GM12878 (cell line): Measurements from ENCODE around the gene CTRL. TPM values are rescaled to one million over a fixed set of nuclear protein-coding genes. Genes with fewer than 3 reads are reported as not detected.
A peak's percentile ranks its signal among the peaks of the same experiment; 100 is the strongest.

Experiments used
- ATAC-seq: fragments of 200-7000 bp; cut with Tn5 transposase; 3 replicates; pipeline ENCODE4 v1.9.1; 2020; ENCODE audit warnings: mild to moderate bottlenecking, moderate library complexity
- BruUV-seq: library from RNA; stranded (reverse); fragments of 400-500 nt; replicated peaks from 2 replicates; lab custom pipeline; 2021; lab: Mats Ljungman, UMichigan
- CTCF ChIA-PET: fragments of 300-600 bp; sonication (Branson Sonifier 250); formaldehyde crosslinking; extraction: SDS; loops from one replicate; lab custom pipeline; 2021; ENCODE audit warnings: inconsistent platforms; lab: Yijun Ruan, JAX
- POLR2A ChIA-PET: fragments of 350-600 bp; formaldehyde crosslinking; extraction: SDS; loops from one replicate; lab custom pipeline; 2021; ENCODE audit warnings: inconsistent platforms; lab: Charles Lee
- RAD21 ChIA-PET: fragments of 300-600 bp; sonication (Branson Sonifier 250); formaldehyde crosslinking; loops from one replicate; lab custom pipeline; 2023; ENCODE audit warnings: antibody characterized with exemption; ENCODE audit not compliant: unreplicated experiment; lab: Charles Lee
- SMC1A ChIA-PET: fragments of 300-600 bp; sonication (Branson Sonifier 250); formaldehyde crosslinking; loops from one replicate; lab custom pipeline; 2023; ENCODE audit not compliant: unreplicated experiment, uncharacterized antibody; lab: Charles Lee
- DNase-seq: peaks from one replicate; pipeline ENCODE4 v3.0.0-alpha.2; 2011; ENCODE audit warnings: low read depth, low spot score
- FAIRE-seq: peaks from 3 replicates; lab custom pipeline; 2011; peaks lifted over from hg19 to GRCh38; lab: Jason Lieb, UNC
- H2AFZ ChIP-seq: 2 replicates; pipeline ENCODE4 v1.6.0; 2011; ENCODE audit warnings: low read depth, low read length, control low read depth; ENCODE audit not compliant: control insufficient read depth
- H3K27ac ChIP-seq: 2 replicates; pipeline ENCODE4 v1.5.1; 2011; ENCODE audit warnings: control low read depth; ENCODE audit not compliant: control insufficient read depth, insufficient read depth
- H3K27me3 ChIP-seq, 2 experiments: replicated peaks in 1 of 2; 2 replicates each; pipeline versions ENCODE4 v1.6.0 to v1.6.1; 2011; ENCODE audit warnings: low read length in 1 of 2; ENCODE audit not compliant: control insufficient read depth in 2 of 2, insufficient read depth in 2 of 2
- H3K36me3 ChIP-seq, 2 experiments: 2 replicates each; pipeline ENCODE4 v1.5.1; 2011; ENCODE audit warnings: low read length in 1 of 2; ENCODE audit not compliant: control insufficient read depth in 2 of 2, insufficient read depth in 2 of 2
- H3K4me1 ChIP-seq: 2 replicates; pipeline ENCODE4 v1.6.1; 2011; ENCODE audit warnings: mild to moderate bottlenecking, low read length, moderate library complexity, mixed read lengths; ENCODE audit not compliant: control insufficient read depth, insufficient read depth
- H3K4me2 ChIP-seq: 2 replicates; pipeline ENCODE4 v1.6.0; 2011; ENCODE audit warnings: control low read depth; ENCODE audit not compliant: control insufficient read depth, insufficient read depth
- H3K4me3 ChIP-seq: fragments of 200-600 bp; sonication (generic); 2 replicates; pipeline ENCODE4 v1.5.1; 2016
- H3K79me2 ChIP-seq: 2 replicates; pipeline ENCODE4 v1.6.0; 2011; ENCODE audit warnings: low read length; ENCODE audit not compliant: control insufficient read depth, insufficient read depth
- H3K9ac ChIP-seq: 2 replicates; pipeline ENCODE4 v1.8.0; 2011; ENCODE audit warnings: low read length, control low read depth, mixed read lengths; ENCODE audit not compliant: control insufficient read depth, insufficient read depth
- H3K9me3 ChIP-seq: replicated peaks from 3 replicates; pipeline ENCODE4 v1.5.1; 2011; ENCODE audit warnings: mild to moderate bottlenecking, low read length; ENCODE audit not compliant: control insufficient read depth, insufficient read depth
- H4K20me1 ChIP-seq: 2 replicates; pipeline ENCODE4 v1.6.0; 2011; ENCODE audit not compliant: control insufficient read depth, insufficient read depth
- BCL11A ChIP-seq: IDR thresholded peaks from 2 replicates; pipeline ENCODE4 v1.6.1; 2011; ENCODE audit warnings: low read depth, low read length
- CBFB ChIP-seq: IDR thresholded peaks from 2 replicates; pipeline ENCODE4 v1.6.1; 2016; ENCODE audit warnings: antibody characterized with exemption, low read depth
- CREM ChIP-seq: IDR thresholded peaks from 2 replicates; pipeline ENCODE4 v1.6.1; 2014; ENCODE audit warnings: antibody characterized with exemption, low read depth
- EED ChIP-seq: sonication (generic); IDR thresholded peaks from 2 replicates; pipeline ENCODE4 v1.6.1; 2016; ENCODE audit warnings: antibody characterized with exemption, low read depth
- EGR1 ChIP-seq, 2 experiments: IDR thresholded peaks; 1 replicate in 1 of 2; 2 replicates in 1 of 2; pipeline ENCODE4 v1.6.1; 2011 to 2012; ENCODE audit warnings: low read depth in 2 of 2, low read length in 2 of 2, borderline replicate concordance in 1 of 2, mild to moderate bottlenecking in 1 of 2, moderate library complexity in 1 of 2
- FOXM1 ChIP-seq: IDR thresholded peaks from 2 replicates; pipeline ENCODE4 v1.6.1; 2012; ENCODE audit warnings: low read depth, mild to moderate bottlenecking, inconsistent platforms, low read length, moderate library complexity
- HDGF ChIP-seq: fragments of 450-650 bp; IDR thresholded peaks from 2 replicates; pipeline ENCODE4 v1.6.1; 2016; ENCODE audit warnings: antibody characterized with exemption
- IRF4 ChIP-seq: IDR thresholded peaks from 2 replicates; pipeline ENCODE4 v1.6.1; 2011; ENCODE audit warnings: low read depth, low read length
- NFIC ChIP-seq: IDR thresholded peaks from 2 replicates; pipeline ENCODE4 v1.6.1; 2012; ENCODE audit warnings: low read depth, mild to moderate bottlenecking, inconsistent platforms, low read length, moderate library complexity
- NFYB ChIP-seq: IDR thresholded peaks from 2 replicates; pipeline ENCODE4 v1.6.1; 2011; ENCODE audit warnings: low read depth, mild to moderate bottlenecking, low read length, improper control_type of control experiment, moderate library complexity; ENCODE audit not compliant: insufficient read depth
- NR2C2 ChIP-seq: IDR thresholded peaks from 2 replicates; pipeline ENCODE4 v1.6.1; 2011; ENCODE audit warnings: borderline replicate concordance, low read depth; ENCODE audit not compliant: control insufficient read depth, insufficient read length
- NR2F1 ChIP-seq: fragments of 450-650 bp; conservative IDR thresholded peaks from 2 replicates; pipeline ENCODE4 v1.6.1; 2017; ENCODE audit warnings: mild to moderate bottlenecking
- PAX5 ChIP-seq: IDR thresholded peaks from 2 replicates; pipeline ENCODE4 v1.6.1; 2011; ENCODE audit warnings: low read depth, low read length, borderline replicate concordance
- SREBF2 ChIP-seq: IDR thresholded peaks from 2 replicates; pipeline ENCODE4 v1.6.1; 2012; ENCODE audit warnings: mild to moderate bottlenecking, low read length
- TCF12 ChIP-seq: IDR thresholded peaks from 2 replicates; pipeline ENCODE4 v1.6.1; 2011; ENCODE audit warnings: low read depth, mild to moderate bottlenecking, low read length
- WRNIP1 ChIP-seq: IDR thresholded peaks from 2 replicates; pipeline ENCODE4 v1.6.1; 2011; ENCODE audit warnings: low read depth, low read length, improper control_type of control experiment, borderline replicate concordance
- ZNF384 ChIP-seq: IDR thresholded peaks from 2 replicates; pipeline ENCODE4 v1.6.1; 2012; ENCODE audit warnings: low read depth, mild to moderate bottlenecking, low read length, improper control_type of control experiment, borderline replicate concordance
- ZZZ3 ChIP-seq: IDR thresholded peaks from 2 replicates; pipeline ENCODE4 v1.6.1; 2011; ENCODE audit warnings: low read depth; ENCODE audit not compliant: control insufficient read depth, insufficient read length
- WGBS: methylation state at CpG from one replicate; pipeline ENCODE4 v1.1.6; 2016; ENCODE audit warnings: low lambda C conversion rate; ENCODE audit not compliant: insufficient replicate concordance, insufficient coverage; ENCODE audit errors: missing lambda C conversion rate; 5-methylcytosine and 5-hydroxymethylcytosine counted together
- in situ Hi-C: fragments of 300-500 bp; cut with MboI; formaldehyde crosslinking; loops from 9 replicates; pipeline ENCODE4 v1.14.3; 2018; ENCODE audit warnings: mixed read lengths
- intact Hi-C: fragments of 100-400 bp; cut with micrococcal nuclease; formaldehyde crosslinking; loops from one replicate; pipeline ENCODE4 v1.14.2; 2022; ENCODE audit not compliant: unreplicated experiment
- polyA plus RNA-seq, 11 experiments: library from polyadenylated mRNA; depleted of rRNA in 4 of 11; unstranded in 6 of 11; stranded (reverse) in 5 of 11; fragments of >200 nt; fragmentation: Nextera tagmentation in 4 of 11; fragmentation: Illumina TruSeq in 1 of 11; extraction: Ambion mirVana in 4 of 11; extraction: Trizol in 1 of 11; gene quantifications; 1 replicate in 1 of 11; 2 replicates in 10 of 11; pipeline versions ENCODE4 v1.2.1 to v1.2.3, GENCODE V29; 2011 to 2016; ENCODE audit warnings: inconsistent platforms in 2 of 11, missing spikeins in 2 of 11, low read depth in 1 of 11
- total RNA-seq, 4 experiments: library from RNA; depleted of rRNA in 3 of 4; stranded (reverse); fragments of >200 nt in 3 of 4; fragmentation: Illumina TruSeq in 1 of 4; extraction: Trizol in 1 of 4; gene quantifications; 2 replicates each; pipeline versions ENCODE4 v1.2.1 to v1.2.3, GENCODE V29; 2013 to 2021

CTRL gene
- total and polyA plus RNA-seq, 10 of the 15 experiments (the other 5 are each of a cell fraction or from before 2014, with no cell fraction given): 1.1 to 4.9 (median 2.6) TPM

DNA sequence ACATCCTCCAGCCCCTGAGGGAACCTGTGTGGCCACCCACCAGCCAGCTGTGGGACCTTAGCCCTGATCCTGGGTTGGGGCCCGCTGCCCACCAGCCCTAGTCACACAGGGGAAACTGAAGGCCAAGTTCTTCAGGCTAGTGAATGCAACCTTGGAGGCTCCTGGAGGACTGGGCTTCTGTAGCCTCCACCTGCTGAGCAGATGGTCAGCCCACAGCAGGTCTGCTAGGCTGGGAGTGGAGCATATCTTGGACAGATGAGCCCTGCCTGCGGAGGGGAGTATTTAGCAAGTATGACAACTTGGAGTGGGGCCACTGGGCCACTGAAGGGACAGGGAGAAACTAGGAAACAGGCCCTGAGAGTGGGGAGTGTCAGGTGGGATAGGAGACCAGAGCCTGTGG, 44.5 kb upstream of the CTRL start:
- no peak overlapping the region; the same call in 1 of the 2 replicates for H3K4me2 ChIP-seq
- no peaks in the 10 kb centered on the region for H4K20me1 ChIP-seq
- no peak for ATAC-seq
- H3K27ac ChIP-seq: no peak overlapping the region
- ChIA-PET SMC1A (interaction anchor here (1.4 kb wide), 1 partner anchor 11 kb away, joined by 7 read pairs; no protein-coding TSS in a partner anchor), RAD21 (no interaction called here), POLR2A (interaction anchor here (1.6 kb wide), 1 partner anchor 11 kb away, joined by 5 read pairs; no protein-coding TSS in a partner anchor), CTCF (interaction anchor here (1.0 to 1.2 kb wide), 2 partner anchors 16 to 37 kb away, joined by 3 to 4 read pairs; no protein-coding TSS in a partner anchor)
- no peaks in the 10 kb centered on the region; a peak in 1 of 4 replicates for H3K27me3 ChIP-seq
- no peak overlapping the region for H3K4me3 ChIP-seq
- H3K9ac ChIP-seq: no peak overlapping the region
- H3K79me2 ChIP-seq: no peaks in the 10 kb centered on the region
- no peak overlapping the region for H2AFZ ChIP-seq
- DNase-seq: no peak
- 93% methylated on average over 2 of the region's 2 CpGs for WGBS
- H3K4me1 ChIP-seq: peaks cover 22% of the 10 kb centered on the region
- no peak for FAIRE-seq
- intact Hi-C loops: no loop called here
- in situ Hi-C loops: no loop called here
- TF ChIP-seq WRNIP1 (no peak), NR2C2 (peak; percentile 15)
- BruUV-seq: no TSS peak
- no peaks in the 10 kb centered on the region for H3K36me3 ChIP-seq
- H3K9me3 ChIP-seq: no peaks in the 10 kb centered on the region

DNA sequence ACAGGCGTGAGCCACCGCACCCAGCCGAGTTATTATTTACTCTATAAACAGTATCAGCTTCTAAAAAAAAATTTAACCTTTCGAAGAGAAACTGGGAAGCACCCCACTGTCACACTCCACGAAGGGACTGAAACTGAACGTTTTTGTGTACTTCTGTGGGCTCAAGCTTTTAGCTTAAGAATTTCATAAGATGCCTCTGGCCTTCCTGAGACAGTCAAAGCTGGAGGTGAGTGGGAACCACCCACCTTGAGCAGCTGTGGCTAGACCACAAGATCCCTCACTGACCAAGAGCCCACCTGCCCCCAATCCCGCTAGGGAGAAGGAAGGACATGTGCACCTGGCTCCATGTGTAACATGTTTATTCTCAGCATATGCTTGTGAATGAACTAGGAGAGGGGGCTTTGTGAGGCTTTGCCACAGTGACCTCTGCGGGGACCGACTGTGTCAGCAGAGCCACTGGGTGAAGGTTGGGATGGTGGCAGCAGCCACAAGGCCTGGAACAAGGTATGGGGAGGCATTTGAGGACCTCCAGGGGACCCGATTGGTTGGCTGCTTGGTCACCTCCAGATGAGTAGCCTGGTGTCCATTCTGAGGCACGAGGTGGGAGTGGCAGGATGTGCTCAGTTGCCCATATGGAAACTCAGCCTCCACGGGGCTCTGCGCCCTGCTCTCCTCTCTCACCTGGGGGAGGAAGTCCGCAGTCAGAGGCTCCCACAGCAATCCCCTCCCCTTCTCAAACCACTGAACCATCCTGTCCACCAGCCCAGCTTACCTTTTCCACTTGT, 43.9 kb upstream of the CTRL start:
- Histone ChIP-seq H3K4me2 (peak overlapping the region; percentile 63), H3K9me3 (no peaks in the 10 kb centered on the region), H3K4me3 (no peak overlapping the region), H3K4me1 (peaks cover 22% of the 10 kb centered on the region), H4K20me1 (no peaks in the 10 kb centered on the region), H3K27me3 (no peaks in the 10 kb centered on the region; a peak in 1 of 4 replicates), H2AFZ (peak overlapping the region; percentile 35; the same call in 1 of the 2 replicates), H3K9ac (0 out of 2 replicates have a peak overlapping the region, but pooled peaks have one; percentile 10), H3K79me2 (no peaks in the 10 kb centered on the region), H3K27ac (peak overlapping the region; percentile 13; the same call in 1 of the 2 replicates), H3K36me3 (no peaks in the 10 kb centered on the region)
- 13% methylated on average over 14 of the region's 14 CpGs for WGBS
- ChIA-PET CTCF (interaction anchor here (0.6 to 1.1 kb wide), 4 partner anchors 8 to 65 kb away, joined by 3 to 4 read pairs (median 4); no protein-coding TSS in a partner anchor), RAD21 (no interaction called here), SMC1A (interaction anchor here (0.8 to 1.4 kb wide), 2 partner anchors 8 to 11 kb away, joined by 4 to 7 read pairs; no protein-coding TSS in a partner anchor), POLR2A (interaction anchor here (0.6 to 1.6 kb wide), 3 partner anchors 8 to 40 kb away, joined by 4 to 5 read pairs (median 4); no protein-coding TSS in a partner anchor)
- in situ Hi-C loops: no loop called here
- ATAC-seq: peak; percentile 73
- peak; percentile 76 for FAIRE-seq
- no TSS peak for BruUV-seq
- DNase-seq: no peak
- intact Hi-C loops: no loop called here
- TF ChIP-seq NFIC (peak; percentile 79), EED (peak; percentile 83), CREM (peak; percentile 58; the same call in 1 of the 2 replicates), ZZZ3 (no peak), NR2F1 (0 out of 2 replicates have a peak, but pooled peaks have one; percentile 27), NFYB (peak; percentile 33; the same call in 1 of the 2 replicates), IRF4 (peak; percentile 68; the same call in 1 of the 2 replicates), FOXM1 (peak; percentile 75), SREBF2 (no peak), TCF12 (peak; percentile 94), EGR1 (IDR thresholded peaks at IDR 0.05; ENCODE audit: borderline replicate concordance in 1 of 2, low read depth in 2 of 2, low read length in 2 of 2) (peak in 1 of 2 experiments; percentile 65; a peak in 1 of 3 replicates), ZNF384 (no peak), BCL11A (peak; percentile 72), CBFB (peak; percentile 68; the same call in 1 of the 2 replicates), PAX5 (peak; percentile 52; the same call in 1 of the 2 replicates), HDGF (no peak)
